ENCODE data around the gene GAREM1.
"Not testable (repeated sequence)": the region's sequence is repeated elsewhere in the genome, so short reads cannot be mapped to it uniquely, and the experiment has no call there.

The GAREM1 gene

GRCh38 chr18:32470714-32471633 is at the start of gene GAREM1:
Gene GAREM1, minus strand, starts transcription at chr18:32470882. Its CDS starts 454 bp downstream, at chr18:32470428.
- Histone ChIP-seq H3K9ac (ENCODE audit: low read depth in 1 of 2, low read length in 2 of 2) (peak within 1 kb of the TSS; percentile 64 to 75), H3K27me3 (ENCODE audit: control insufficient read depth in 1 of 2, insufficient read depth in 2 of 2, low read length in 2 of 2) (peaks cover 0 to 4% of the 10 kb centered on the region in 2 donors), H3K9me3 (ENCODE audit: control insufficient read depth in 1 of 2, low read length in 2 of 2) (no peaks in the 10 kb centered on the region), H3K4me3 (ENCODE audit: low read depth in 1 of 2, low read length in 2 of 2) (peak within 1 kb of the TSS; percentile 77 to 88), H3K36me3 (ENCODE audit: control insufficient read depth in 1 of 2, insufficient read depth in 2 of 2, low read length in 2 of 2) (no peaks in the 10 kb centered on the region), H3K4me1 (ENCODE audit: control insufficient read depth in 1 of 2, insufficient read depth in 2 of 2, low read length in 2 of 2) (peaks cover 24 to 30% of the 10 kb centered on the region in 2 donors), H3K27ac (ENCODE audit: low read depth, low read length) (peak within 1 kb of the TSS; percentile 63)

- H3K27ac ChIP-seq (ENCODE audit: low read depth, low read length), result no peak overlapping the region
- H3K4me1 ChIP-seq (ENCODE audit: control insufficient read depth in 1 of 2, insufficient read depth in 2 of 2, low read length in 2 of 2), result no peaks in the 10 kb centered on the region
- no peak overlapping the region for H3K4me3 ChIP-seq (ENCODE audit: low read depth in 1 of 2, low read length in 2 of 2)
- H3K27me3 ChIP-seq (ENCODE audit: control insufficient read depth in 1 of 2, insufficient read depth in 2 of 2, low read length in 2 of 2), result no peaks in the 10 kb centered on the region
- no peak overlapping the region for H3K9ac ChIP-seq (ENCODE audit: low read depth in 1 of 2, low read length in 2 of 2)
- H3K36me3 ChIP-seq (ENCODE audit: control insufficient read depth in 1 of 2, insufficient read depth in 2 of 2, low read length in 2 of 2), result no peaks in the 10 kb centered on the region
- H3K9me3 ChIP-seq (ENCODE audit: control insufficient read depth in 1 of 2, low read length in 2 of 2), result no peaks in the 10 kb centered on the region
Observed at GRCh38 chr18:32511147-32511546, 40.5 kb upstream of the GAREM1 start.

- H3K27me3 ChIP-seq (ENCODE audit: control insufficient read depth in 1 of 2, insufficient read depth in 2 of 2, low read length in 2 of 2), result no peaks in the 10 kb centered on the region
- H3K4me1 ChIP-seq (ENCODE audit: control insufficient read depth in 1 of 2, insufficient read depth in 2 of 2, low read length in 2 of 2), result no peaks in the 10 kb centered on the region
- no peaks in the 10 kb centered on the region for H3K36me3 ChIP-seq (ENCODE audit: control insufficient read depth in 1 of 2, insufficient read depth in 2 of 2, low read length in 2 of 2)
Observed at GRCh38 chr18:32509111-32509510, 38.4 kb upstream of the GAREM1 start.

GRCh38 chr18:32507093-32507492 is 36.4 kb upstream of the GAREM1 start:
- Histone ChIP-seq H3K27me3 (ENCODE audit: control insufficient read depth in 1 of 2, insufficient read depth in 2 of 2, low read length in 2 of 2) (no peaks in the 10 kb centered on the region), H3K4me3 (ENCODE audit: low read depth in 1 of 2, low read length in 2 of 2) (no peak overlapping the region), H3K36me3 (ENCODE audit: control insufficient read depth in 1 of 2, insufficient read depth in 2 of 2, low read length in 2 of 2) (no peaks in the 10 kb centered on the region), H3K27ac (ENCODE audit: low read depth, low read length) (no peak overlapping the region), H3K9ac (ENCODE audit: low read depth in 1 of 2, low read length in 2 of 2) (no peak overlapping the region), H3K9me3 (ENCODE audit: control insufficient read depth in 1 of 2, low read length in 2 of 2) (no peaks in the 10 kb centered on the region), H3K4me1 (ENCODE audit: control insufficient read depth in 1 of 2, insufficient read depth in 2 of 2, low read length in 2 of 2) (no peaks in the 10 kb centered on the region)

More at GRCh38 chr18:32509111-32509510, 38.4 kb upstream of the GAREM1 start:
- Histone ChIP-seq H3K27ac (ENCODE audit: low read depth, low read length) (no peak overlapping the region), H3K9me3 (ENCODE audit: control insufficient read depth in 1 of 2, low read length in 2 of 2) (no peaks in the 10 kb centered on the region), H3K9ac (ENCODE audit: low read depth in 1 of 2, low read length in 2 of 2) (no peak overlapping the region), H3K4me3 (ENCODE audit: low read depth in 1 of 2, low read length in 2 of 2) (no peak overlapping the region)

GRCh38 chr18:32502014-32502413 is 31.3 kb upstream of the GAREM1 start:
- H3K4me3 ChIP-seq (ENCODE audit: low read depth in 1 of 2, low read length in 2 of 2), result no peak overlapping the region
- no peak overlapping the region for H3K27ac ChIP-seq (ENCODE audit: low read depth, low read length)
- H3K4me1 ChIP-seq (ENCODE audit: control insufficient read depth in 1 of 2, insufficient read depth in 2 of 2, low read length in 2 of 2), result no peaks in the 10 kb centered on the region
- H3K9me3 ChIP-seq (ENCODE audit: control insufficient read depth in 1 of 2, low read length in 2 of 2), result no peaks in the 10 kb centered on the region
- H3K27me3 ChIP-seq (ENCODE audit: control insufficient read depth in 1 of 2, insufficient read depth in 2 of 2, low read length in 2 of 2), result no peaks in the 10 kb centered on the region
- H3K36me3 ChIP-seq (ENCODE audit: control insufficient read depth in 1 of 2, insufficient read depth in 2 of 2, low read length in 2 of 2), result no peaks in the 10 kb centered on the region
- H3K9ac ChIP-seq (ENCODE audit: low read depth in 1 of 2, low read length in 2 of 2), result no peak overlapping the region

- H3K36me3 ChIP-seq (ENCODE audit: control insufficient read depth in 1 of 2, insufficient read depth in 2 of 2, low read length in 2 of 2); H3K27me3 ChIP-seq (ENCODE audit: control insufficient read depth in 1 of 2, insufficient read depth in 2 of 2, low read length in 2 of 2); H3K4me3 ChIP-seq (ENCODE audit: low read depth in 1 of 2, low read length in 2 of 2); H3K9me3 ChIP-seq (ENCODE audit: control insufficient read depth in 1 of 2, low read length in 2 of 2); H3K27ac ChIP-seq (ENCODE audit: low read depth, low read length); H3K4me1 ChIP-seq (ENCODE audit: control insufficient read depth in 1 of 2, insufficient read depth in 2 of 2, low read length in 2 of 2); H3K9ac ChIP-seq (ENCODE audit: low read depth in 1 of 2, low read length in 2 of 2): not testable (repeated sequence)
Observed at GRCh38 chr18:32501242-32501641, 30.6 kb upstream of the GAREM1 start.

GRCh38 chr18:32483002-32483401 is 12.3 kb upstream of the GAREM1 start:
- Histone ChIP-seq H3K27ac (ENCODE audit: low read depth, low read length) (no peak overlapping the region), H3K9ac (ENCODE audit: low read depth in 1 of 2, low read length in 2 of 2) (no peak overlapping the region), H3K4me1 (ENCODE audit: control insufficient read depth in 1 of 2, insufficient read depth in 2 of 2, low read length in 2 of 2) (peaks cover 4 to 8% of the 10 kb centered on the region in 2 donors), H3K27me3 (ENCODE audit: control insufficient read depth in 1 of 2, insufficient read depth in 2 of 2, low read length in 2 of 2) (peaks cover 0 to 3% of the 10 kb centered on the region in 2 donors), H3K36me3 (ENCODE audit: control insufficient read depth in 1 of 2, insufficient read depth in 2 of 2, low read length in 2 of 2) (no peaks in the 10 kb centered on the region), H3K9me3 (ENCODE audit: control insufficient read depth in 1 of 2, low read length in 2 of 2) (no peaks in the 10 kb centered on the region), H3K4me3 (ENCODE audit: low read depth in 1 of 2, low read length in 2 of 2) (no peak overlapping the region)

GRCh38 chr18:32482117-32482516 is 11.4 kb upstream of the GAREM1 start:
- H3K9ac ChIP-seq (ENCODE audit: low read depth in 1 of 2, low read length in 2 of 2), result no peak overlapping the region
- H3K4me1 ChIP-seq (ENCODE audit: control insufficient read depth in 1 of 2, insufficient read depth in 2 of 2, low read length in 2 of 2), result peaks cover 4 to 8% of the 10 kb centered on the region in 2 donors
- no peaks in the 10 kb centered on the region for H3K36me3 ChIP-seq (ENCODE audit: control insufficient read depth in 1 of 2, insufficient read depth in 2 of 2, low read length in 2 of 2)
- peaks cover 0 to 3% of the 10 kb centered on the region in 2 donors for H3K27me3 ChIP-seq (ENCODE audit: control insufficient read depth in 1 of 2, insufficient read depth in 2 of 2, low read length in 2 of 2)
- no peaks in the 10 kb centered on the region for H3K9me3 ChIP-seq (ENCODE audit: control insufficient read depth in 1 of 2, low read length in 2 of 2)
- H3K27ac ChIP-seq (ENCODE audit: low read depth, low read length), result no peak overlapping the region
- no peak overlapping the region for H3K4me3 ChIP-seq (ENCODE audit: low read depth in 1 of 2, low read length in 2 of 2)

GRCh38 chr18:32480581-32480980 is 9.9 kb upstream of the GAREM1 start:
- Histone ChIP-seq H3K4me1 (ENCODE audit: control insufficient read depth in 1 of 2, insufficient read depth in 2 of 2, low read length in 2 of 2) (peaks cover 4 to 8% of the 10 kb centered on the region in 2 donors), H3K9me3 (ENCODE audit: control insufficient read depth in 1 of 2, low read length in 2 of 2) (no peaks in the 10 kb centered on the region), H3K4me3 (ENCODE audit: low read depth in 1 of 2, low read length in 2 of 2) (no peak overlapping the region), H3K27me3 (ENCODE audit: control insufficient read depth in 1 of 2, insufficient read depth in 2 of 2, low read length in 2 of 2) (peaks cover 0 to 3% of the 10 kb centered on the region in 2 donors), H3K9ac (ENCODE audit: low read depth in 1 of 2, low read length in 2 of 2) (no peak overlapping the region), H3K36me3 (ENCODE audit: control insufficient read depth in 1 of 2, insufficient read depth in 2 of 2, low read length in 2 of 2) (no peaks in the 10 kb centered on the region), H3K27ac (ENCODE audit: low read depth, low read length) (no peak overlapping the region)

- no peak overlapping the region for H3K4me3 ChIP-seq (ENCODE audit: low read depth in 1 of 2, low read length in 2 of 2)
- no peak overlapping the region for H3K27ac ChIP-seq (ENCODE audit: low read depth, low read length)
- H3K9me3 ChIP-seq (ENCODE audit: control insufficient read depth in 1 of 2, low read length in 2 of 2), result no peaks in the 10 kb centered on the region
- no peak overlapping the region for H3K9ac ChIP-seq (ENCODE audit: low read depth in 1 of 2, low read length in 2 of 2)
- H3K4me1 ChIP-seq (ENCODE audit: control insufficient read depth in 1 of 2, insufficient read depth in 2 of 2, low read length in 2 of 2), result peaks cover 4 to 10% of the 10 kb centered on the region in 2 donors
- H3K27me3 ChIP-seq (ENCODE audit: control insufficient read depth in 1 of 2, insufficient read depth in 2 of 2, low read length in 2 of 2), result peaks cover 0 to 2% of the 10 kb centered on the region in 2 donors
- no peaks in the 10 kb centered on the region for H3K36me3 ChIP-seq (ENCODE audit: control insufficient read depth in 1 of 2, insufficient read depth in 2 of 2, low read length in 2 of 2)
Observed at GRCh38 chr18:32478807-32479206, 8.1 kb upstream of the GAREM1 start.

Data from duodenal mucosa (tissue), 2 donors.